GM12878 (cell line): ENCODE measurements around the gene GTPBP4.
A peak's percentile ranks its signal among the peaks of the same experiment; 100 is the strongest.

Experiments used
- ATF7 ChIP-seq: fragments of 450-650 bp; IDR thresholded peaks from 2 replicates; pipeline ENCODE4 v1.6.1; 2016; ENCODE audit warnings: low read depth, mild to moderate bottlenecking
- HDAC2 ChIP-seq: fragments of 200-600 bp; sonication (generic); IDR thresholded peaks from 2 replicates; pipeline ENCODE4 v1.6.1; 2017
- RAD21 ChIP-seq: IDR thresholded peaks from 2 replicates; pipeline ENCODE4 v1.6.1; 2011; ENCODE audit warnings: mild to moderate bottlenecking, low read depth, low read length, moderate library complexity; ENCODE audit not compliant: insufficient read depth
- ZNF24 ChIP-seq: fragments of 450-650 bp; IDR thresholded peaks from 2 replicates; pipeline ENCODE4 v1.6.1; 2017; ENCODE audit warnings: antibody characterized with exemption, mild to moderate bottlenecking
- ZNF274 ChIP-seq: IDR thresholded peaks from one replicate; pipeline ENCODE4 v1.8.0; 2011; ENCODE audit not compliant: insufficient read length, insufficient read depth
- ZNF622 ChIP-seq: fragments of 450-650 bp; IDR thresholded peaks from 2 replicates; pipeline ENCODE4 v1.6.1; 2017; ENCODE audit warnings: mild to moderate bottlenecking, inconsistent platforms
- TF ChIP-seq, protein P1 (sequence below): fragments of 450-650 bp; IDR thresholded peaks from 2 replicates; pipeline ENCODE4 v1.6.1; 2016; ENCODE audit warnings: mild to moderate bottlenecking
- TF ChIP-seq, protein P2 (sequence below), 3 experiments: IDR thresholded peaks in 2 of 3; conservative IDR thresholded peaks in 1 of 3; 2 replicates each; pipeline ENCODE4 v1.5.1; 2011; ENCODE audit warnings: low read depth in 3 of 3, low read length in 3 of 3, mild to moderate bottlenecking in 3 of 3, control low read depth in 2 of 3, moderate library complexity in 2 of 3, inconsistent platforms in 1 of 3, mixed read lengths in 1 of 3; ENCODE audit not compliant: control insufficient read depth in 2 of 3, insufficient read depth in 1 of 3; ENCODE audit errors: extremely low read depth in 1 of 3

DNA sequence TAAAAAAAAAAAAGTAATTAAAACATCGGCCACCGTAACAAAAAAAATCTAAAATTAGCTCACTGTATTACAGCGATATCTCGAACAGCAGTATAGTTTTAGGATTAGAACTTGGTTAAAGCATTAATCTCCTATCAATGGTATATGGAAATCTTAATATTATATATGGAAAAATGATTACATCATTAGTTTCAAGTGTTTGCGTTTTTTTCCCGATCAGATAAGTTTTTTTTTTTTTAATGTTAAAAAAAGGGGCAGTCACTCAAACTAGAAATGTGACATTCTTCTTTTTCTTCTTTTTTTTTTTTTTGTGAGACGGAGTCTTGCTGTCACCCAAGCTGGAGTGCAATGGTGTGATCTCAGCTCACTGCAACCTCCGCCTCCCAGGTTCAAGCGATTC, 53.3 kb downstream of the GTPBP4 start:
- TF ChIP-seq RAD21 (no peak), ZNF622 (no peak), ZNF274 (no peak), ATF7 (peak; percentile 64), HDAC2 (no peak), ZNF24 (no peak)
- TF ChIP-seq, protein P1, sequence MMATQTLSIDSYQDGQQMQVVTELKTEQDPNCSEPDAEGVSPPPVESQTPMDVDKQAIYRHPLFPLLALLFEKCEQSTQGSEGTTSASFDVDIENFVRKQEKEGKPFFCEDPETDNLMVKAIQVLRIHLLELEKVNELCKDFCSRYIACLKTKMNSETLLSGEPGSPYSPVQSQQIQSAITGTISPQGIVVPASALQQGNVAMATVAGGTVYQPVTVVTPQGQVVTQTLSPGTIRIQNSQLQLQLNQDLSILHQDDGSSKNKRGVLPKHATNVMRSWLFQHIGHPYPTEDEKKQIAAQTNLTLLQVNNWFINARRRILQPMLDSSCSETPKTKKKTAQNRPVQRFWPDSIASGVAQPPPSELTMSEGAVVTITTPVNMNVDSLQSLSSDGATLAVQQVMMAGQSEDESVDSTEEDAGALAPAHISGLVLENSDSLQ = no peak
- TF ChIP-seq, protein P2, sequence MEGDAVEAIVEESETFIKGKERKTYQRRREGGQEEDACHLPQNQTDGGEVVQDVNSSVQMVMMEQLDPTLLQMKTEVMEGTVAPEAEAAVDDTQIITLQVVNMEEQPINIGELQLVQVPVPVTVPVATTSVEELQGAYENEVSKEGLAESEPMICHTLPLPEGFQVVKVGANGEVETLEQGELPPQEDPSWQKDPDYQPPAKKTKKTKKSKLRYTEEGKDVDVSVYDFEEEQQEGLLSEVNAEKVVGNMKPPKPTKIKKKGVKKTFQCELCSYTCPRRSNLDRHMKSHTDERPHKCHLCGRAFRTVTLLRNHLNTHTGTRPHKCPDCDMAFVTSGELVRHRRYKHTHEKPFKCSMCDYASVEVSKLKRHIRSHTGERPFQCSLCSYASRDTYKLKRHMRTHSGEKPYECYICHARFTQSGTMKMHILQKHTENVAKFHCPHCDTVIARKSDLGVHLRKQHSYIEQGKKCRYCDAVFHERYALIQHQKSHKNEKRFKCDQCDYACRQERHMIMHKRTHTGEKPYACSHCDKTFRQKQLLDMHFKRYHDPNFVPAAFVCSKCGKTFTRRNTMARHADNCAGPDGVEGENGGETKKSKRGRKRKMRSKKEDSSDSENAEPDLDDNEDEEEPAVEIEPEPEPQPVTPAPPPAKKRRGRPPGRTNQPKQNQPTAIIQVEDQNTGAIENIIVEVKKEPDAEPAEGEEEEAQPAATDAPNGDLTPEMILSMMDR (IDR thresholded peaks at IDR 0.05 in 2 of 3, conservative IDR thresholded peaks at IDR 0.05 in 1 of 3; ENCODE audit: control insufficient read depth in 2 of 3, extremely low read depth in 1 of 3, insufficient read depth in 1 of 3, low read depth in 3 of 3, low read length in 3 of 3) = no peak
